Hematopoietic multipotent progenitor cell treated with erythropoietin and hydrocortisone succinate and interleukin-3 and kit ligand, for 17 days (in vitro differentiated cells): ENCODE data around the gene KLF16.
"Not testable (repeated sequence)": the region's sequence is repeated elsewhere in the genome, so short reads cannot be mapped to it uniquely, and the experiment has no call there.

Source experiments
- DNase-seq: peaks from one replicate; pipeline ENCODE4 v3.0.0-alpha.2; 2015; ENCODE audit warnings: low spot score

KLF16 gene

GRCh38 chr19:1884291-1884718 lies 20.9 kb upstream of the KLF16 start:
- DNase-seq: peak; percentile 47

GRCh38 chr19:1883784-1884183 lies 20.4 kb upstream of the KLF16 start:
- DNase-seq: no peak

- no peak for DNase-seq
Measured at GRCh38 chr19:1882786-1883692, 19.7 kb upstream of the KLF16 start.

- DNase-seq: no peak
Measured at GRCh38 chr19:1882089-1882785, 18.9 kb upstream of the KLF16 start.

- not testable (repeated sequence) for DNase-seq
Measured at GRCh38 chr19:1881393-1882088, 18.2 kb upstream of the KLF16 start.

- DNase-seq: no peak
Measured at GRCh38 chr19:1880611-1881392, 17.4 kb upstream of the KLF16 start.

GRCh38 chr19:1879982-1880381 lies 16.6 kb upstream of the KLF16 start:
- not testable (repeated sequence) for DNase-seq

GRCh38 chr19:1878583-1878982 lies 15.2 kb upstream of the KLF16 start:
- not testable (repeated sequence) for DNase-seq

- not testable (repeated sequence) for DNase-seq
Measured at GRCh38 chr19:1877280-1877660, 13.9 kb upstream of the KLF16 start.

- DNase-seq: not testable (repeated sequence)
Measured at GRCh38 chr19:1876496-1877279, 13.3 kb upstream of the KLF16 start.

- peak; percentile 91 for DNase-seq
Measured at GRCh38 chr19:1875646-1876495, 12.5 kb upstream of the KLF16 start.

- DNase-seq: peak; percentile 29
Measured at GRCh38 chr19:1875265-1875645, 11.9 kb upstream of the KLF16 start.

- DNase-seq: peak; percentile 40
Measured at GRCh38 chr19:1874554-1875185, 11.3 kb upstream of the KLF16 start.

GRCh38 chr19:1873524-1874473 lies 10.4 kb upstream of the KLF16 start:
- DNase-seq: no peak

- DNase-seq: no peak
Measured at GRCh38 chr19:1872807-1873523, 9.6 kb upstream of the KLF16 start.

GRCh38 chr19:1871630-1872029 lies 8.3 kb upstream of the KLF16 start:
- no peak for DNase-seq

GRCh38 chr19:1871140-1871597 lies 7.8 kb upstream of the KLF16 start:
- DNase-seq: no peak

GRCh38 chr19:1868971-1869370 lies 5.6 kb upstream of the KLF16 start:
- no peak for DNase-seq
